ENCODE data around the gene SLC17A3. TPM values are rescaled to one million over a fixed set of nuclear protein-coding genes. Genes with fewer than 3 reads are reported as not detected.

Gene SLC17A3
- total and polyA plus RNA-seq, 2 experiments from 2014 or later: not detected

GRCh38 chr6:25896252-25896651, 22.2 kb upstream of the SLC17A3 start:
- H3K79me2 ChIP-seq (replicated peaks; ENCODE audit: insufficient read depth): no peaks in the 10 kb centered on the region
- Mint-ChIP-seq H3K4me1 (peaks cover 20% of the 10 kb centered on the region), H3K27me3 (ENCODE audit: insufficient read depth, low read depth, poor library complexity) (no peaks in the 10 kb centered on the region), H3K36me3 (ENCODE audit: low read depth) (no peaks in the 10 kb centered on the region), H3K4me3 (no peak overlapping the region), H3K27ac (no peak overlapping the region), H3K9me3 (no peaks in the 10 kb centered on the region)
- H3K27me3 ChIP-seq (ENCODE audit: insufficient read depth): no peaks in the 10 kb centered on the region
- TF ChIP-seq NANOG (IDR thresholded peaks at IDR 0.05; ENCODE audit: borderline replicate concordance) (no peak), STAT1 (IDR thresholded peaks at IDR 0.05; ENCODE audit: unreplicated experiment) (no peak), CREB1 (CRISPR knock-in tag; IDR thresholded peaks at IDR 0.05; ENCODE audit: low read depth) (no peak), ZNF331 (CRISPR knock-in tag; IDR thresholded peaks at IDR 0.05; ENCODE audit: low read depth) (no peak), CTCF (conservative IDR thresholded peaks at IDR 0.05; ENCODE audit: low read depth in 2 of 2) (no peak), REST (IDR thresholded peaks at IDR 0.05; ENCODE audit: unreplicated experiment) (no peak), ZNF114 (CRISPR knock-in tag; IDR thresholded peaks at IDR 0.05) (no peak), EZH2phosphoT487 (IDR thresholded peaks at IDR 0.05; ENCODE audit: unreplicated experiment) (no peak), POLR2AphosphoS5 (IDR thresholded peaks at IDR 0.05; ENCODE audit: low read depth) (no peak), EZH2 (IDR thresholded peaks at IDR 0.05; ENCODE audit: low read depth, unreplicated experiment) (no peak), JUNB (IDR thresholded peaks at IDR 0.05; ENCODE audit: unreplicated experiment) (no peak), ZNF462 (CRISPR knock-in tag; IDR thresholded peaks at IDR 0.05) (no peak), ETS1 (IDR thresholded peaks at IDR 0.05) (no peak)
- H3K4me3 ChIP-seq: no peak overlapping the region
- H2AFZ ChIP-seq: no peak overlapping the region
- no peaks in the 10 kb centered on the region for H3K36me3 ChIP-seq (ENCODE audit: insufficient read depth)
- H3K27ac ChIP-seq (ENCODE audit: low read depth): no peak overlapping the region
- H3K4me1 ChIP-seq (ENCODE audit: insufficient read depth): peaks cover 8% of the 10 kb centered on the region; the same call in 1 of the 2 replicates
- H3F3A ChIP-seq (replicated peaks; ENCODE audit: low read depth): no peaks in the 10 kb centered on the region
- no peak for DNase-seq (ENCODE audit: low spot score)
- no peak for ATAC-seq
- no peak overlapping the region for H3K4me2 ChIP-seq
- H4K20me1 ChIP-seq (replicated peaks; ENCODE audit: insufficient read depth): no peaks in the 10 kb centered on the region
- no peaks in the 10 kb centered on the region for H3K9me2 ChIP-seq (ENCODE audit: insufficient read depth)
